Gastrocnemius medialis (tissue), 4 donors: ENCODE measurements around the gene POC1A. TPM values are rescaled to one million over a fixed set of nuclear protein-coding genes. Genes with fewer than 3 reads are reported as not detected.

Experiments used
- ATAC-seq, 2 donors: fragments of 150-250 bp; one replicate each; pipeline ENCODE4 v1.9.1; 2016
- DNase-seq, 2 donors: peaks; one replicate each; pipeline ENCODE4 v3.0.0-alpha.2; 2019
- H3K27ac ChIP-seq, 4 donors: fragments of 200-600 bp; sonication (generic); 1 replicate in 1 of 4; 2 replicates in 3 of 4; pipeline ENCODE4 v1.5.1; 2016 to 2018; ENCODE audit warnings: mild to moderate bottlenecking in 2 of 4, moderate library complexity in 1 of 4
- H3K27me3 ChIP-seq, 3 donors: fragments of 200-600 bp; sonication (generic) in 2 of 3; 1 replicate in 1 of 3; 2 replicates in 2 of 3; pipeline versions ENCODE4 v1.5.1 to v1.6.0; 2016 to 2019; ENCODE audit warnings: mild to moderate bottlenecking in 1 of 3, moderate library complexity in 1 of 3
- H3K36me3 ChIP-seq, 2 donors: fragments of 200-600 bp; sonication (generic) in 1 of 2; one replicate each; pipeline ENCODE4 v1.5.1; 2017 to 2018
- H3K4me1 ChIP-seq, 2 donors: fragments of 200-600 bp; sonication (generic) in 1 of 2; one replicate each; pipeline ENCODE4 v1.5.1; 2016 to 2017; ENCODE audit warnings: mild to moderate bottlenecking in 2 of 2
- H3K4me3 ChIP-seq, 4 donors: fragments of 200-600 bp; sonication (generic) in 3 of 4; 1 replicate in 1 of 4; 2 replicates in 3 of 4; pipeline ENCODE4 v1.5.1; 2016 to 2019; ENCODE audit warnings: mild to moderate bottlenecking in 2 of 4
- H3K9me3 ChIP-seq, 3 donors: fragments of 200-600 bp; sonication (generic) in 2 of 3; 1 replicate in 1 of 3; 2 replicates in 2 of 3; pipeline ENCODE4 v1.5.1; 2016 to 2019
- CTCF ChIP-seq, 5 experiments: fragments of 450-650 bp in 3 of 5; fragments of 200-600 bp in 2 of 5; sonication (generic) in 2 of 5; IDR thresholded peaks in 4 of 5; conservative IDR thresholded peaks in 1 of 5; 1 replicate in 4 of 5; 2 replicates in 1 of 5; pipeline ENCODE4 v1.5.1; 2016 to 2019; ENCODE audit warnings: antibody characterized with exemption in 5 of 5, mild to moderate bottlenecking in 3 of 5, moderate library complexity in 3 of 5
- POLR2A ChIP-seq, 2 donors: fragments of 450-650 bp; IDR thresholded peaks; one replicate each; pipeline ENCODE4 v1.6.1; 2017; ENCODE audit warnings: antibody characterized with exemption in 2 of 2, mild to moderate bottlenecking in 2 of 2, moderate library complexity in 2 of 2
- in situ Hi-C, 4 donors: fragments of 200-750 bp; cut with MboI; loops; one replicate each; pipeline versions ENCODE4 v1.15.0 to v1.8.0; 2017; ENCODE audit warnings: low sequenced_read_pairs in 4 of 4
- intact Hi-C: fragments of 100-400 bp; cut with DNase I; formaldehyde crosslinking; loops from one replicate; pipeline ENCODE4 v1.15.1; 2023; ENCODE audit warnings: low total_unique reads
- total RNA-seq, 4 donors: library from RNA; depleted of rRNA; stranded (reverse); fragments of >200 nt; gene quantifications; one replicate each; pipeline versions ENCODE4 v1.1.0 to v1.2.3, GENCODE V29; 2016

POC1A gene
- total RNA-seq, 4 donors from 2014 or later: 0.51 to 3.2 (median 0.81) TPM

- intact Hi-C loops: no loop called here
- Histone ChIP-seq H3K36me3 (no peaks in the 10 kb centered on the region), H3K9me3 (no peaks in the 10 kb centered on the region), H3K4me1 (no peaks in the 10 kb centered on the region), H3K4me3 (no peak overlapping the region), H3K27ac (no peak overlapping the region), H3K27me3 (no peaks in the 10 kb centered on the region)
- DNase-seq (no peak), ATAC-seq (no peak)
- in situ Hi-C loops: no loop called here
- TF ChIP-seq CTCF (IDR thresholded peaks at IDR 0.05 in 4 of 5, conservative IDR thresholded peaks at IDR 0.05 in 1 of 5) (no peak), POLR2A (IDR thresholded peaks at IDR 0.05) (no peak)
Observed at GRCh38 chr3:52079958-52080357, 74.3 kb downstream of the POC1A start.

- intact Hi-C loops (no loop called here), in situ Hi-C loops (no loop called here)
- Histone ChIP-seq H3K4me3 (no peak overlapping the region), H3K9me3 (no peaks in the 10 kb centered on the region), H3K4me1 (no peaks in the 10 kb centered on the region), H3K27me3 (no peaks in the 10 kb centered on the region), H3K27ac (no peak overlapping the region), H3K36me3 (no peaks in the 10 kb centered on the region)
- TF ChIP-seq POLR2A (IDR thresholded peaks at IDR 0.05) (no peak), CTCF (IDR thresholded peaks at IDR 0.05 in 4 of 5, conservative IDR thresholded peaks at IDR 0.05 in 1 of 5) (no peak)
- DNase-seq (no peak), ATAC-seq (no peak)
Observed at GRCh38 chr3:52078781-52079560, 75.3 kb downstream of the POC1A start.

DNA sequence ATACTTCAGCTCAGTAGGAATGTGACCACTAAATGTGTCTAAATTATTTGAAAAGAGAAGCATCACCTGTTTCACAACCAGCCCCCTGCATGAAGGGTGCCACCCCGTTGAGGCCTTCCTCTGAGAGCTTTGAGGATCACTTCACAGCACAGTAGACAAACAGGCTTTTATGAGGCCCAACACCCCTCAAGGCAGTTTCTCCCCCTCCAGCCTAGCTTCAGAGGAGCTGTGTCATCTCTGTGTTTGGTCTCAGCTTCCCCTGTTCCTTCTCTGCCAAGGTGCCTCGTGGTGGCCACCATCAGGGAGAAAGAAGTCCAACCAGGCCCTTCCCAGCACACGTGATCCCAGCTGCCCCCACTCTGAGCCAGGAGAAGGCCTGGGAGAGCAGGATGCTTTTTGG is 76.3 kb downstream of the POC1A start:
- no peaks in the 10 kb centered on the region for H3K36me3 ChIP-seq
- ATAC-seq: no peak
- H3K27me3 ChIP-seq: no peaks in the 10 kb centered on the region
- H3K4me3 ChIP-seq: no peak overlapping the region
- intact Hi-C loops: no loop called here
- no peaks in the 10 kb centered on the region for H3K4me1 ChIP-seq
- H3K27ac ChIP-seq: no peak overlapping the region
- in situ Hi-C loops: no loop called here
- TF ChIP-seq POLR2A (IDR thresholded peaks at IDR 0.05): no peak
- no peak for DNase-seq
- H3K9me3 ChIP-seq: no peaks in the 10 kb centered on the region

GRCh38 chr3:52076896-52077780 is 77.1 kb downstream of the POC1A start:
- peak in 1 of 5 experiments; percentile 3 for TF ChIP-seq CTCF (IDR thresholded peaks at IDR 0.05 in 4 of 5, conservative IDR thresholded peaks at IDR 0.05 in 1 of 5)
- no peak for TF ChIP-seq POLR2A (IDR thresholded peaks at IDR 0.05)
- Histone ChIP-seq H3K4me3 (no peak overlapping the region), H3K9me3 (no peaks in the 10 kb centered on the region), H3K27me3 (no peaks in the 10 kb centered on the region), H3K36me3 (no peaks in the 10 kb centered on the region), H3K27ac (no peak overlapping the region), H3K4me1 (no peaks in the 10 kb centered on the region)
- in situ Hi-C loops: no loop called here
- DNase-seq (no peak), ATAC-seq (no peak)
- intact Hi-C loops: no loop called here

- no peaks in the 10 kb centered on the region for H3K27me3 ChIP-seq
- intact Hi-C loops: loop anchor here (5.0 kb wide), 1 partner anchor 76 kb away; the partner anchor contains the start of gene RPL29
- DNase-seq (no peak), ATAC-seq (no peak)
- TF ChIP-seq CTCF (IDR thresholded peaks at IDR 0.05 in 4 of 5, conservative IDR thresholded peaks at IDR 0.05 in 1 of 5) (no peak), POLR2A (IDR thresholded peaks at IDR 0.05) (no peak)
- no peak overlapping the region for H3K4me3 ChIP-seq
- in situ Hi-C loops: no loop called here
- H3K9me3 ChIP-seq: no peaks in the 10 kb centered on the region
- H3K27ac ChIP-seq: no peak overlapping the region
- peaks cover 19 to 26% of the 10 kb centered on the region in 2 donors for H3K4me1 ChIP-seq
- no peaks in the 10 kb centered on the region for H3K36me3 ChIP-seq
Observed at GRCh38 chr3:52073490-52073889, 80.7 kb downstream of the POC1A start.
